Activated naive CD4-positive, alpha-beta T cell treated with anti-CD3 and anti-CD28 coated beads, Interleukin-2, amount 10 ng/mL, durations not matched to agents 7 days and 5 days (primary cell): ENCODE results near the gene CRACR2B.

ENCODE experiments used
- CTCF ChIA-PET: fragments of 350-600 bp; sonication (Branson Sonifier 250); formaldehyde crosslinking; loops from one replicate; lab custom pipeline; 2021; ENCODE audit warnings: antibody characterized with exemption; lab: Charles Lee
- DNase-seq: peaks from one replicate; pipeline ENCODE4 v3.0.0-alpha.2; 2020
- H3K27ac Mint-ChIP-seq: one replicate; pipeline ENCODE4 v1.8.0; 2021; ENCODE audit warnings: mild to moderate bottlenecking, moderate library complexity, mixed read lengths
- H3K27me3 Mint-ChIP-seq: one replicate; pipeline ENCODE4 v1.8.0; 2021; ENCODE audit warnings: mild to moderate bottlenecking, mixed read lengths
- H3K36me3 Mint-ChIP-seq: one replicate; pipeline ENCODE4 v1.8.0; 2021; ENCODE audit warnings: mixed read lengths
- H3K4me1 Mint-ChIP-seq: one replicate; pipeline ENCODE4 v1.8.0; 2021; ENCODE audit warnings: mixed read lengths
- H3K4me3 Mint-ChIP-seq: one replicate; pipeline ENCODE4 v1.8.0; 2021; ENCODE audit warnings: mild to moderate bottlenecking, moderate library complexity, mixed read lengths
- H3K9me3 Mint-ChIP-seq: one replicate; pipeline ENCODE4 v1.8.0; 2021; ENCODE audit warnings: mixed read lengths

CRACR2B gene

GRCh38 chr11:827897-828192 is at the start of gene CRACR2B:
Gene CRACR2B (plus strand): TSS chr11:827919. CDS start chr11:828608, 689 bp downstream.
- H3K27me3 Mint-ChIP-seq, result peaks cover 53% of the 10 kb centered on the region
- peak within 1 kb of the TSS; percentile 76 for H3K27ac Mint-ChIP-seq
- peak within 1 kb of the TSS; percentile 79 for H3K4me3 Mint-ChIP-seq
- CTCF ChIA-PET, result no interaction called here
- no peak for DNase-seq
- H3K9me3 Mint-ChIP-seq, result no peaks in the 10 kb centered on the region
- peaks cover 13% of the 10 kb centered on the region for H3K36me3 Mint-ChIP-seq
- H3K4me1 Mint-ChIP-seq, result peaks cover 49% of the 10 kb centered on the region

- DNase-seq, result no peak
- H3K9me3 Mint-ChIP-seq, result no peaks in the 10 kb centered on the region
- peak overlapping the region; percentile 69 for H3K27ac Mint-ChIP-seq
- peak overlapping the region; percentile 52 for H3K4me3 Mint-ChIP-seq
- CTCF ChIA-PET, result no interaction called here
- H3K4me1 Mint-ChIP-seq, result peaks cover 37% of the 10 kb centered on the region
- H3K36me3 Mint-ChIP-seq, result peaks cover 12% of the 10 kb centered on the region
- no peaks in the 10 kb centered on the region for H3K27me3 Mint-ChIP-seq
Measured at GRCh38 chr11:778976-779954, 48.5 kb upstream of the CRACR2B start.

GRCh38 chr11:779955-780532 is 47.7 kb upstream of the CRACR2B start:
- Mint-ChIP-seq H3K36me3 (peaks cover 14% of the 10 kb centered on the region), H3K27me3 (no peaks in the 10 kb centered on the region), H3K27ac (no peak overlapping the region), H3K4me1 (peaks cover 36% of the 10 kb centered on the region), H3K4me3 (peak overlapping the region; percentile 18), H3K9me3 (no peaks in the 10 kb centered on the region)
- CTCF ChIA-PET, result no interaction called here
- no peak for DNase-seq

GRCh38 chr11:782264-783174 is 45.2 kb upstream of the CRACR2B start:
- Mint-ChIP-seq H3K4me1 (peaks cover 21% of the 10 kb centered on the region), H3K9me3 (no peaks in the 10 kb centered on the region), H3K36me3 (peaks cover 14% of the 10 kb centered on the region), H3K27ac (no peak overlapping the region), H3K4me3 (no peak overlapping the region), H3K27me3 (no peaks in the 10 kb centered on the region)
- no peak for DNase-seq
- CTCF ChIA-PET, result no interaction called here

GRCh38 chr11:783581-784015 is 44.1 kb upstream of the CRACR2B start:
- Mint-ChIP-seq H3K36me3 (peaks cover 14% of the 10 kb centered on the region), H3K4me1 (peaks cover 21% of the 10 kb centered on the region), H3K4me3 (no peak overlapping the region), H3K27ac (no peak overlapping the region), H3K27me3 (no peaks in the 10 kb centered on the region), H3K9me3 (no peaks in the 10 kb centered on the region)
- CTCF ChIA-PET, result no interaction called here
- no peak for DNase-seq

GRCh38 chr11:786235-787083 is 41.3 kb upstream of the CRACR2B start:
- H3K27me3 Mint-ChIP-seq, result peaks cover 7% of the 10 kb centered on the region
- H3K36me3 Mint-ChIP-seq, result peaks cover 12% of the 10 kb centered on the region
- no peaks in the 10 kb centered on the region for H3K9me3 Mint-ChIP-seq
- CTCF ChIA-PET, result no interaction called here
- H3K4me1 Mint-ChIP-seq, result peaks cover 6% of the 10 kb centered on the region
- no peak overlapping the region for H3K4me3 Mint-ChIP-seq
- no peak for DNase-seq
- H3K27ac Mint-ChIP-seq, result no peak overlapping the region

- DNase-seq, result no peak
- peaks cover 12% of the 10 kb centered on the region for H3K36me3 Mint-ChIP-seq
- no peak overlapping the region for H3K4me3 Mint-ChIP-seq
- peaks cover 7% of the 10 kb centered on the region for H3K27me3 Mint-ChIP-seq
- peaks cover 6% of the 10 kb centered on the region for H3K4me1 Mint-ChIP-seq
- no peak overlapping the region for H3K27ac Mint-ChIP-seq
- CTCF ChIA-PET, result no interaction called here
- H3K9me3 Mint-ChIP-seq, result no peaks in the 10 kb centered on the region
Measured at GRCh38 chr11:787084-787675, 40.5 kb upstream of the CRACR2B start.

- Mint-ChIP-seq H3K9me3 (no peaks in the 10 kb centered on the region), H3K27ac (no peak overlapping the region), H3K36me3 (peaks cover 12% of the 10 kb centered on the region), H3K4me3 (no peak overlapping the region), H3K4me1 (peaks cover 6% of the 10 kb centered on the region), H3K27me3 (peaks cover 7% of the 10 kb centered on the region)
- no peak for DNase-seq
- CTCF ChIA-PET, result no interaction called here
Measured at GRCh38 chr11:788009-788640, 39.6 kb upstream of the CRACR2B start.

- Mint-ChIP-seq H3K27me3 (peaks cover 7% of the 10 kb centered on the region), H3K9me3 (no peaks in the 10 kb centered on the region), H3K27ac (no peak overlapping the region), H3K36me3 (peaks cover 12% of the 10 kb centered on the region), H3K4me1 (peaks cover 6% of the 10 kb centered on the region), H3K4me3 (no peak overlapping the region)
- DNase-seq, result no peak
- CTCF ChIA-PET, result interaction anchor here (1.0 kb wide), 1 partner anchor 11 kb away, joined by 4 read pairs; no protein-coding TSS in a partner anchor
Measured at GRCh38 chr11:788953-789940, 38.5 kb upstream of the CRACR2B start.

GRCh38 chr11:789943-790342 is 37.8 kb upstream of the CRACR2B start, which contains the start of gene CEND1:
Gene CEND1 (minus strand): TSS chr11:790090. CDS start chr11:788576, 1,514 bp downstream.
- no peak within 1 kb of the TSS for H3K27ac Mint-ChIP-seq

GRCh38 chr11:790721-791564 is 36.8 kb upstream of the CRACR2B start:
- H3K27me3 Mint-ChIP-seq, result peaks cover 7% of the 10 kb centered on the region
- CTCF ChIA-PET, result no interaction called here
- H3K36me3 Mint-ChIP-seq, result peaks cover 10% of the 10 kb centered on the region
- H3K4me3 Mint-ChIP-seq, result no peak overlapping the region
- H3K4me1 Mint-ChIP-seq, result peaks cover 14% of the 10 kb centered on the region
- no peak for DNase-seq
- H3K9me3 Mint-ChIP-seq, result no peaks in the 10 kb centered on the region
- H3K27ac Mint-ChIP-seq, result peak overlapping the region; percentile 60

More at GRCh38 chr11:789943-790342, 37.8 kb upstream of the CRACR2B start, which contains the start of gene CEND1:
- peaks cover 10% of the 10 kb centered on the region for H3K4me1 Mint-ChIP-seq
- CTCF ChIA-PET, result interaction anchor here (1.0 kb wide), 1 partner anchor 12 kb away, joined by 4 read pairs; no protein-coding TSS in a partner anchor
- peaks cover 7% of the 10 kb centered on the region for H3K27me3 Mint-ChIP-seq
- H3K4me3 Mint-ChIP-seq, result peak within 1 kb of the TSS; percentile 31
- H3K36me3 Mint-ChIP-seq, result peaks cover 10% of the 10 kb centered on the region
- DNase-seq, result peak; percentile 65
- H3K9me3 Mint-ChIP-seq, result no peaks in the 10 kb centered on the region
